Right ventricle myocardium inferior (tissue), 1 donor: Measurements from ENCODE around the gene ECHDC3. TPM values are rescaled to one million over a fixed set of nuclear protein-coding genes. Genes with fewer than 3 reads are reported as not detected.

ENCODE experiments used
- ATAC-seq: fragments of 200-7000 bp; cut with Tn5 transposase; one replicate; pipeline ENCODE4 v1.9.1; 2020; ENCODE audit warnings: mild to moderate bottlenecking, moderate library complexity
- DNase-seq: peaks from one replicate; pipeline ENCODE4 v3.0.0; 2021; ENCODE audit errors: missing footprints
- intact Hi-C: fragments of 100-400 bp; cut with DNase I; formaldehyde crosslinking; loops from one replicate; pipeline ENCODE4 v1.11.0; 2022
- total RNA-seq: library from RNA; stranded (reverse); fragmentation: NEBNext Ultra II Directional; extraction: Animal tissue kit (Norgen Biotek cat#: 25700); gene quantifications from one replicate; pipeline ENCODE4 v1.2.1, GENCODE V29; 2021
- donor health status: DM: no; HTN: yes; CAD: no; lungs with severe emphysema.

ECHDC3 gene
- total RNA-seq, 1 donor from 2014 or later, result 101 TPM

DNA sequence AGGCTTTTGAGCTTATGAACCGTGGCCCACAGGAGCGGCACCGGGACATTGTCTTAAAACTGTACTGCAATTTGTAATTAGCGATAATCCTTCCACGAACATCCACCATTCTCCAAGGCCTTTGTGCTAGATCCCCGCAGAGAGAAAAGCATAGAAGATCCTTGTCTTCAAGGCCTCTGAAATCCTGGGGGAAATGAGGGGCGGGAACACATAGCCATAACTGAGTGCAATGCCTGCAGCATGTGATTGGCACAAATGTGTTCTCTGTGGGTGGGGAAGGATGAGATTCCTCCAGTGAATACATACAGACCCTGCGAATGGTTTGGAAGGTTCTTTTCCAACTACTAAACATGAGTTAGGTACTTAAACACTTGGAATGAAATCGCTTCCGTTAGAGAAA is 55.1 kb downstream of the ECHDC3 start:
- DNase-seq (no peak), ATAC-seq (no peak)
- intact Hi-C loops, result no loop called here

DNA sequence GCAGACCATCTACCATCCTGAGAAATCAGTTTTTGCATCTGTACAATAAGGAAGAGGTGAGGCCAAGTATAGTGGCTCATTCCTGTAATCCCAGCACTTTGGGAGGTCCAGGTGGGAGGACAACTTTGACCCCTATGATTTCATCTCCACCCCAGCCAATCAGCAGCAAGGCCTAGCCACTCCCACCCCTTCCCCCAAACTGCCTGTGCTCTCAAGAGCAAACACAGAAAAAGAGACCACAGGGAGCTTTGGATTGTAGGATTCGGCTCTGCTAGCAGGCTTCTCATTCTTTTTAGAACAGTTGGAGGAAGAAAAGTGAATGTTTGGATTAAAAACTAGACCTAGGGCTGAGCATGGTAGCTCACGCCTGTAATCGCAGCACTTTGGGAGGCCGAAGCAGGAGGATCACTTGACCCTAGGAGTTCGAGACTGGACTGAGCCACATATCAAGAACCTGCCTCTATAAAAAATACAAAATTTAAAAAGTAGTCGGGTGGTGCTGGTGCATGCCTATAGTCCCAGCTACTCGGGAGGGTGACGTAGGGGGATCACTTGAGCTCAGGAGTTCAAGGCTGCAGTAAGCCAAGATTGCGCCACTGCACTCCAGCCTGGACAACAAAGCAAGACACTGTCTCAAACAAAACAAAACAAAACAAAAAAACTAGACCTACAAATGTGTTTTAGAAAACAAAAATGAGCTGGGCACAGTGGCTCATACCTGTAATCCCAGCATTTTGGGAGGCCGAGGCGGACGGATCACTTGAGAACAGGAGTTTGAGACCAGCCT is 55.9 kb downstream of the ECHDC3 start:
- intact Hi-C loops, result no loop called here
- no peak for DNase-seq
- ATAC-seq, result no peak

DNA sequence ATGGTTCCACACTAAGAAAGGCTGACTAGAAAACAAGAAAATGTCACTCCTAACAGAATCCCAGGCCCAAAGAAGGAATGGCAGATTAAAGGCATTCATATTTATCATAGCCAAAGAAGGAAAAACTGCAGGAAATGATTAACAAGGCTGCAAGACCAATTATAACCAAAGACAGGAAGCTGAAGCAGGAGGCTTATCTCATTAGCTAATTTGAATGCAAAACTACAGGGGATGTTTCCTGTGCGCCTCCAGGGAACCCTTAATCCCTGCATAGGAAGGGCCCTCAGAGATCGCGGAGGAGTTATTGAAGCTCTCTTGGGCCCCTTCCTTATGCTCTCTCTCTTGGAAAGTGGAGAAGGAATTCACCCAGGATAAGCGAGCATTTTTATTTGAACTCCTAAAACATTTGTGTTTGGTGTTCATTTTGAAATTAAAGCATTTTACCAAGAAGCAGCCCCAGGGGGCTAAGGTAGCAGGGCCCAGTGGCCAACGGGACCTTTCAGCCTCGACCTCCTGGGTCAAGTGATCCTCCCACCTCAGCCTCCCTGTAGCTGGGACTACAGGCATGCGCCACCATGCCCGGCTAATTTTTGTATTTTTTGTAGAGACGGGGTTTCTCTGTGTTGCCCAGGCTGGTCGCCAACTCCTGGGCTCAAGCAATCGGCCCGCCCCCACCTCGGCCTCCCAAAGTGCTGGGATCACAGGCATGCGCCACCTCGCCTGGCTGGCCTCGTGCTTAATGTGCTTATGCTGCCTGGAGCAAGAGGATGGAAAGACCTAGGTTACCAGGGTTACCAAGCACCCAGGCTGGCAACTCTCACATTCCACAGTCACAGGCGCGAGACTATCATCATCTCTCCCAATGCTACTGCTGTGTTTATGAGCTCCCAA is 56.9 kb downstream of the ECHDC3 start:
- DNase-seq, result no peak
- intact Hi-C loops, result no loop called here
- no peak for ATAC-seq

DNA sequence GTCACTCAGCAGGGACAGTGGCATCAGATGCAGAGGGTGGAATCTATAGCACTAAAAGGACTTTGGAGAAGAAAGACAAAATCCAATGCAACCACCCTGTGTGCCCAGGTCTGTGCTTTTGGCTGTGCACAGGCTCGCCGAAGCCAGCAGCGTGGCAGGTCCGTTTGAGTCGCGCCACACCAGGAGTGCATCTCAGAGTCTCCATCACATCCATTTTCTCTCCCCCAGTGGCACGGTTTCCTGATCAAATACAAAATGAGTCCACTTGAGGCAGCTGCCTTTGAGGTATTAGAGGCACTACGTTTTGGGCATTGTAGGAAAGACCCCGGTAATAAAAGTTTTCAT is 57.5 kb downstream of the ECHDC3 start:
- DNase-seq, result no peak
- no peak for ATAC-seq
- intact Hi-C loops, result no loop called here

DNA sequence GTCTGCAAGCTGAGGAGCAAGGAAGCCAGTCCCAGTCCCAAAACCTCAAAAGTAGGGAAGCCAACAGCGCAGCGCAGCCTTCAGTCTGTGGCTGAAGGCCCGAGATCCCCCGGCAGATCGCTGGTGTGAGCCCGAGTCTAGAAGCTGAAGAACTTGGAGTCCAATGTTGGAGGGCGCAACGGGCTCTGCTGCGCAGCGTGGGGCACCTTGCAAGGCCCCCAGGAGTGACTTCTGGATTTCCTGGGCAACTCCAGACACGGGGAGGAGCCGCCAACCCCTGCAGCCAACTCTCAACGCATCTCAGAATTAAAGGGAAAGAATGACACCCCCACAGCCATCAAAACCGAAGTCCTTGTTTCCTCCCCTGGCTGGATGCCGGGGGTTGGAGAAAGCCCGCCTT is 62.2 kb downstream of the ECHDC3 start:
- intact Hi-C loops, result no loop called here
- ATAC-seq (no peak), DNase-seq (no peak)

DNA sequence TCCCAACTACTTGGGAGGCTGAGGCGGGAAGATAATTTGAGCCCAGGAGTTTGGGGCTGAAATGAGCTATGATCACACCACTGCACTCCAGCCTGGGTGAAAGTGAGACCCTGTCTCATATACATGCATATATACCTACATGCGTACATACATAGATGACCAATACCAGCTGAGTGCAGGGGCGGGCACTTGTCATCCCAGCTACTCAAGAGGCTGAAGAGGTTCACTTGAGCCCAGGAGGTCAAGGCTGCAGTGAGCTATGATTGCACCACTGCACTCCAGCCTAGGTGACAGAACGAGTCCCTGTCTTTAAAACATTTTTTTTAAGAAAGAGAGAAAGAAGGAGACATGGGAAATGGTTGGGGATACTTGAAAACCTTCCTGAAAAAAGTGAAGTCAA is 63.6 kb downstream of the ECHDC3 start:
- DNase-seq (no peak), ATAC-seq (no peak)
- intact Hi-C loops, result no loop called here

DNA sequence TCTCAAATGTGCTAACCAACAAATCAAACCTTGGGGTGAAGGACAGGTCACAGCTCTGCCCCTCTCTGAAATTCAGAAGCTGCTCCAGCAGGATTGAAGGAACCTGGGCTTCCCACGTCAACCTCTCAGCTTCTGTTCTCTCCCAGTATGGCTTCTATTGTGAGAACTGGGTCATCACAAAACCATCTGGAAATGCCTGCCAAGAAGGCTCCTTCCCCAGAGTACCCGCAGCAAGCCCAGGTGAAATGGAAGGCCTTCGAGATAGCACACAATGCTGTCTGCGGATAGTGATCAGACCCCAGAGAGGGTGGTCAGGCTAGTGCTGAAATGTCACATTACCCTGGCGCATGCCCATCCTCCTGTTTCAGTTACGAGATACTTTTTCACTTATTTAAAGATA is 64.5 kb downstream of the ECHDC3 start:
- intact Hi-C loops, result no loop called here
- no peak for DNase-seq
- ATAC-seq, result no peak

DNA sequence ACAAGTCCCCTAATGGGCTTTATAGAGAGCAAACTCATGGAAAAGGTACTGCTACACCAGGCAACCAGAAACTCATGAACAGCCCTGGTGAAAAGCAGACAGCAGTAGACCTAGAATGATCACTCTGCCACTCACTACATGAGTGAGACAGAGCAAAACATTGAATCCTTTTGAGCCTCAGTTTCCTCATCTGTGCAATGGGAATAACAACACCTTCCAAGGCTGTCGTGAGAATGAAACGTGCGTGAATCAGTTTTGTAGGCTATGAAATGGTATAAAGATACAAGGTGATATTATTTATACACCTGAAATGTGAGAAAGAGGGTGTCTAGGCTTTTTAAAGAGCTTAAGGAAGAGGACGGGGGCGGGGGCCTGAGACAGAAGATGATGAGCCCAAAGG is 66.6 kb downstream of the ECHDC3 start:
- ATAC-seq (no peak), DNase-seq (no peak)
- intact Hi-C loops, result no loop called here

DNA sequence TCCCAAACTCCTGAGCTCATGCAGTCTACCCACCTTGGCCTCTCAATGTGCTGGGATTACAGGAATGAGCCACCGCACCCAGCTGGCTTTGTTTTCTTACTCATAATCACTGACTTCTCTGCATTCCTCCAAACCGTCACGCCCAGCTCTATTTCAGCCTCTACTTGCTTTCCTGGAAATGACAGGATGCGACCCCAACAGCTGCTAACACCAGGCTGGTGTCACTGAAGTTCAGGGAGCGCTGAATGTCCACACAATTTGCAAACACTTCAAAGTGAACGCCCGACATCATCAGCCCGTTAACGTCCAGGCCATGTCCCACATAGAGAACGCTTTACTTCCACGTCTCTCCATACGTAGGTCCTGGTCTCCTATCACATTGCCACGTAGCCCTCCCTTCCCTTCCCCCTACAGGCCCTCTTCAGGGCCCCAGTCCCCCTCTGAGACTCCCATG is 68.2 kb downstream of the ECHDC3 start:
- no peak for ATAC-seq

DNA sequence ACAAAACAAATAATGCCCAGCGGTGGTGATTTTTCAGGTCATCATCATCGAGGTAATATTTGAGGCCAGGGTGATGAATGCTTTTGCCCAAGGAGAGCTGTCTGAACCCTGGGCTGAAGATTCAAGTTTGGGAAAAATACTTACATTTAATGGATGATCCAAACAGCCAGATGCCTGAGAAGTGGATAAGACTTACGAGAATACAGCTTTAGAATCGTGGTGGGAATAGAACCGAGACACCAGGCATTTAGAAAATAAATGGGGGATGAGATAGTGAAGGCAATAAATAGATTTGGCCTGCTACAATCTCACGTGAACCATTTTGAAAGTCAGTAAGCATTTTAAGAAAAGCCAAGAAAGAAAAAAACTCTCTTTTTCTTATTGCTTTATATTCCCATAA is 68.8 kb downstream of the ECHDC3 start:
- ATAC-seq (no peak), DNase-seq (no peak)
- intact Hi-C loops, result no loop called here

More for the DNA sequence above, 68.2 kb downstream of the ECHDC3 start:
- DNase-seq, result no peak
- intact Hi-C loops, result no loop called here

DNA sequence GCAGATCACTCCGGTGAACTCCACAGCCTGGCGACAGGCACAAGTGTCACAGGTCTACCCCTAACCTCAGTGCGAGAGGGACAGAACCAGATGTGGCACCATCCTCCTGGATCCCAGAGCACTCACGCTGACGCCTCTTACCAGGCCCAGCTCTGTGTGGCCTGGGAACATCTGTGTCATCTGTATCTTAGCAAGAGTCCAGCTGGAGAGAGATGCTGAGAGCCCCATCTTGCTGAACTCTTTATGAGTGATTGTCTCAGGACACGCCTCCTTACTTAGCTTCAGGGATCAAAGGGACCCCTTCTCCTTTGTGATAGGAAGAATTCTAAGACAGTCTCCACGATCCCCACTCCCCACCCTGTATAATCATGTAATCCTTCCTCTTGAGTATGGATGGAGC is 71.0 kb downstream of the ECHDC3 start:
- ATAC-seq, result no peak
- intact Hi-C loops, result no loop called here
- no peak for DNase-seq

Other genes starting within 250 kb of the ECHDC3 start
- gene USP6NL, start 130.7 kb upstream of the ECHDC3 start, total RNA-seq, result 6.4 TPM
- 1.2 TPM for gene PROSER2, start 81.0 kb downstream of the ECHDC3 start, total RNA-seq